Astrocyte of the hippocampus (primary cell): ENCODE measurements around the gene MYO10.
"Not testable (repeated sequence)": the region's sequence is repeated elsewhere in the genome, so short reads cannot be mapped to it uniquely, and the experiment has no call there.

Experiments
- DNase-seq: peaks from one replicate; pipeline ENCODE4 v3.0.0; 2011; ENCODE audit warnings: low read depth, low spot score

Gene MYO10

DNA sequence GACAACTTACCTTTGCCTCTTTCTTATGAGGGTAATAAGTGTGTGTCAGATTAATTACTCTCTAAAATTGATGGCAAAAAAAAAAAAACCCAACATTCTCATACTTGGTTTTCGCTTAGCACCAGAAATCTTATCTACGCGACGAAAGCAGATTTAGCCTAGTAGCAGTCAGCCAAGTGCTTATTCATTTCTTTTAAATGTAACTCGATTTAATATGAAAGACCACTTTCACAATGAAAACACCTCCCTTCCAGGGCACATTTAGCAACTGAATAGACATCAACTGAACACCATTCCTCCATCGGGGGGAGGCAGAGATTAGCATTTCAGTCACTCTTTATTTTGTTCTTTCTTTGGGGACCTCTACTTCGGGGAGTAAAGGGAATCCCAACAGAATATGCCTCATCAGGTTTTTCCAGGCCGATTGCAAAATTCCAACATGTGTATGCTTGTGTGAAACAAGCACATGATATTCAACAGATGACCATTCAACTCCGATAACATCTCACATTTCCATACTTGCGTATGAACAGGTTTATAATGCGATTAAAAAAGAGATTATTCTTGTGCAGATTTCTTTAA is 195.2 kb downstream of the MYO10 start:
- no peak for DNase-seq

DNA sequence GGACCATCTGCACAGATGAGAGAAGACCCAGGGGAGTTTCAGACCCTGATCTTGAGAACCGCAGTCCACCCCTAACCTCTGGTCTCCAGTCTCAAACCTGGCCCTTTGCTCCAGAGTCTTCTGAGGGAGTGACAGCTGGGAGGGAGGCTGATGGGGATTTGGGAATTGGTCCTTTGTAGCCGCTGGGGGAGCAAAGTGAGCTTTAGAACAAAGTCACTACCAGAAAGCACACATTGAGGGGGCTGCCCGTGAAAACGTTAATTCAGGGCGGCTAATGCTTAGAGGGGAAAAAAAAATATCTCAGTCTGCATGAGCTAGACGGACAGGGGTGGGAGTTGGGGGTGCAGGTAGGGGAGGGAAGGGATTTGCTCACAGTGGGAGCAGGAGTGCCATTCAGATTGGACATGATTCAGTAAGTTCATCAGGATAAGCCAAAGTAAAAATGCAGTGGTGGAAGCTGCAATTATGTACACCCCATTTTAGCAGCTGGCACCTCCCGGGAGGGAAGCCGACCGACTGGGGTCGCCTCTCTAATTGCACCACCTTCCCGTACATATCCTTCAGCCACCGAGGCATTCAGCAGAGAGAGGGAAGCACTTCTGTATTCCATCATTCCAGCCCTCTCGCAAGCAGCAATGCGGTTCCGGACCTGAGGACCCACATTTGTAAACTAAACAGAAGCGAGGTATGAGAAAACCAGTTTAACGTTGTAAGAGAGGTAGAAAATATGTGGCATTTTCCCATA is 195.8 kb downstream of the MYO10 start:
- DNase-seq: peak; percentile 39

DNA sequence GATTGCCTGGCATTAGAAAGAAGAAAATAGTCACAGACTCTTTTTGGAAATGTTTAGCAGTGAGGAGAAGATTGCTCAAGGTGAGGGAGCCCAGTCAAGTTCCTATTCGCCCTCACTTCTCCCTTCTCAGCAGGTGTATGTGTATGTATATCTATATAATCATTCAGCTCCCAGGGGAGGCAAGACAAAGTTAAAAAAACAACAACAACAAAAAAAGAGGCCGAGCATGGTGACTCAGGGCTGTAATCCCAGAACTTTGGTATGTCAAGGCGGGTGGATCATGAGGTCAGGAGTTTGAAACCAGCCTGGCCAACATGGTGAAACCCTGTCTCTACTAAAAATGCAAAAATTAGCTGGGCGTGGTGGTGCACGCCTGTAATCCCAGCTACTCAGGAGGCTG is 197.7 kb downstream of the MYO10 start:
- not testable (repeated sequence) for DNase-seq

DNA sequence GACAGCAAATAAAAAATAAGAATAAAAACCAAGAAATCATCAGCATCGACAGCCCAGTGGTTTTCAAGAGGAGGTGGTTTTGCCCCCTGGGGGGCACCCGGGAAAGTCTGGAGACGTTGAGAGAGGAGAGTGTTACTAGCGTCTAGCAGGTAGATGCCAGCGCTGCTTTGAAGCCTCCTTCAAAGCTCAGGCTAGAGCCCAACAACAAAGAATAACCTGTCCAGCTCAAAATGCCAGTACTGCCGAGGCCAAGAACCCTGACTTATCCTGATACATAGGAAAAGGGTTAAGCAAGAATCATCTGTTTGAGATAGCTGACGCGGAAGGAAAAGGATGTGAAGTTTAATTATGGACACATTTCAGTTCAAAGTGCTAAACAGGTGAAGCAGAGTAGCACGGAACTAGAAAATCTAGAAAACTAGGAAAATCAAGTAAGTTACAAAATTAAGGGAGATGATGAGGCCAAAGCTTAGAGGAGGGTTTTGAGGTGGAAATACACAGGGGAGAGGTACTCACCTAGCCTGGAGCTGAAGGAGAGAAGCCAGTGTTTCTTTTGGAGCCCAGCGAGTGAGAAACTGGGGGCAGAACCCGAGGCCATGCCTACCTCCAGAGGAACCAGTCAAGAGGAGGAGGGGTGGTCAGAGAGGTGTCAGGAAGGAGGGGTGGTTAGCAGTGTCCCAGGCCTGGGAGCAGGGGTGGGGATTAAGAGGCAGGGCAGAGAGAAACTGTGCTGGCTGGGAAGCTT is 198.3 kb downstream of the MYO10 start:
- DNase-seq: no peak

DNA sequence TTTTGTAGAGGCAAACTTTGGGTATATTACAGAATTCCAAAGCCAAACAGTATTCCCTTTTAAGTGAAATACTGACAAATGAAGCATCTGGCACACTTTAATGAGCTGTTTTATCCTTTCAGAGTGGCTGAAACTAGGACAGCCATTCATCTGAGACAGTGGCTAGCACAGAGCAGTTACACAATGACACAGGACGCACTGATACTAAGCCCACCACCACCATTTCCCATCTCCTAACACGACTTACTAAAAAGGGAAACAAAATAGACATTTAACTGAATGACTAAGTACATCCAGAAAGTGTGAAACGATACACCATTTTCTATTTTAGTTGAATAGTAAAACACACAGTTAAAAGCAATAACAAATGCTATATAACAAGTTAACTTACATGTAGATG is 198.9 kb downstream of the MYO10 start:
- DNase-seq: no peak

DNA sequence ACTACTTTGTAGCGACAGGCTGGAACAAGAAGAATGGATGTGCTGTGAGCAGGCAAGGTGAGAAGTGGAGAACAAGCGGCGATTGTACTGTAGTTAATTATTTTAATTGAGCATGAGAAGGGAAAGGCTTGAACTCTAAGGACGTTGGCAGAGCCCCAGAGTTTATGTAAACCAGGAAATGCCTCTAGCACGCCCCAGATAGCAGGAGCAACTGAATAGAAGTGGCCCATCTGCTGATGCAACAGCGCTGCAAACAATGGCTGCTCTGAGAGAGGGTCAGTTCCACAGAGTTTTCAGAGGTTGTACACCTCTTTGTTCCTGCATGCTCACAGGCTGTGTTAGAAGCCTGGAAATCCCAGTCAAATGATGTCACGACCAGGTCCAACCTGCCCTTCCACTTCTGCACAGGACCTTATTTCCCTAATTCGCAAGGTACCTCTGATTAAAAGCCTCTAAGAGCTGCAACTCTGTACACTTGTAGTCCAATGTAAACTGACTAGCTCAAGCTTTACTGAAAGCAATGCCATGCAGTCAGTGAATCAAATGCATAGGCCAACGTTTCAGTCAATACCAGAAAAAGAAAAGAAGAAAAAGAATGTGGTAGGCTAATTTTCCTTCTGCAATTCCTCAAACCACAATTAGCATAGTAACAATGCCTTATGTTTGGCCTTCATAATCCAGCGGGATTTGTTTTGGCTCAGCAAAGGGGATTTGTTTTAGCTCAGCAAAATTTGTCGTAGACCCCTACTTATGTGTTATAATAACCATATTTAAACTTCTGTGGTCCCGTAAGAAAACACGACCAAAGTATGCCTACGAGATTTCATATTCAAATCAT is 199.7 kb downstream of the MYO10 start:
- DNase-seq: peak; percentile 68

DNA sequence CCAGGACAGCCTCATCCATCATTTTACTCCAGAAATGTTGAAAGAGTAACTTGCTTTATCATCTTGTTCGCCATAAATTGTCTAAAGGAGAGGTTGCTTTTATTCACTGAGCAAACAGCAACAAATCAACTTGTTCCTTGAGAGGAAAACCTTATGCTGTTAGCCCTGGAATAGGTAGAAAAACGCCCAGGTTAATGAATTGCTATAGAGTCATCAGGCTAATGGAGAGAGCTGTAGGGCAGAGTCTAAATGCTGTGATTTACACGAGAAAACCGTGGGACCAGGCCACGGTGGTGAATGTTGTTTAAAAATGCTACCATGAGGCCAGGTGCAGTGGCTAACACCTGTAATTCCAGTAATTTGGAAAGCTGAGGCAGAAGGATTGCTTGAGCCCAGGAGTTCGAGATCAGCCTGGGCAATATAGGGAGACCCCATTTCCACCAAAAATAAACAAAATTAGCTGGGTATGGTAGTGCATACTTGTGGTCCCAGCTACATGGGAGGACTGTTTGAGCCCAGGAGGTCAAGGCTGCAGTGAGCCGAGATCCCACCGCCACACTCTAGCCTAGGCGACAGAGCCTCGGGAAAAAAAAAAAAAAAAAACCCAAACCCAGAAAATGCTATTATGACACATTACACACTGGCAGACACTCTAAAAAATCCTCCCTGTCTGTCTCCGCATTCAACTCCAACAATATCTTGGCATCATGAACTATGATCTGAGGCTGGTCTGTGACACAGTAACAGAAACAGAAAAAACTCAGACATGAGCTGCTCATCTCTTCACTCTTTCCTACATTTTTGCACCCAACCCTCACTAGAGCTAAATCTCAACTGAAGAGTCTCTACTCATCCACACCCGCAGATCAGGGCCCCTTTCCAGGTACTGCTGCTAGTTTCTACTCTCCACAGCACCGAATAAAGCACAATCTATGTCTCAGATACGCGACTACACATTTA is 200.7 kb downstream of the MYO10 start:
- peak; percentile 20 for DNase-seq

DNA sequence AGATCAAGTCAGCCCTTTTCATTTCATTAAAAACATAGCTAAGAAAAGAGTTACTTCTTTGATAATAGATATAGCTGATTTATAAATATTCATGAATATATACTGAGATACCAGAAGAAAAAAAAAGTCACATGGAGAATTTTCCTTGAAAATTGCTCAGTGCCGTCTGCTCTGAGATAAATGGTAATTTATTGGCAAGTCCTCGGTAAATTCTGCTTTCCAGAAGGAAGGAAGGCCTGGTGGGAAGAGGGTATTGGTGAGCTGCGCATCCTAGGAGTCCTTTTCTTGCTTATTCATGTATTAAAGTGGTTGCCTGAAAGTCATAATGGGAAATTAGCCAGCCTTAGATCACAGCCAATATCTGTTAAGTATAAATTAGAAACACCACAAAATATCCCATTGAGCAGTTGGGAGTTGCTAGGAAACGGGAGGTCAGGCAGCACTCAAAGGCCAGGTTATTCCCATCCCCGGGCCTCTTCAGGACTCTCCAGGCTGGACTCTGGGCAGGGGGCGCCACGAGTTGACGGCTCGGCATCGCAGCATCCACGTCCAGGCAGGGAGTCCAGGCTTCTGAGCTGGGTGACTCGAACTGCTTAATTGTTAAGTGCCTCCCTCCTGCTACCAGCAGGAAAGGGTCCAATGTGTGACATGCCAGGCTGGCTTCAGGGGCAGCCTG is 202.6 kb downstream of the MYO10 start:
- no peak for DNase-seq

DNA sequence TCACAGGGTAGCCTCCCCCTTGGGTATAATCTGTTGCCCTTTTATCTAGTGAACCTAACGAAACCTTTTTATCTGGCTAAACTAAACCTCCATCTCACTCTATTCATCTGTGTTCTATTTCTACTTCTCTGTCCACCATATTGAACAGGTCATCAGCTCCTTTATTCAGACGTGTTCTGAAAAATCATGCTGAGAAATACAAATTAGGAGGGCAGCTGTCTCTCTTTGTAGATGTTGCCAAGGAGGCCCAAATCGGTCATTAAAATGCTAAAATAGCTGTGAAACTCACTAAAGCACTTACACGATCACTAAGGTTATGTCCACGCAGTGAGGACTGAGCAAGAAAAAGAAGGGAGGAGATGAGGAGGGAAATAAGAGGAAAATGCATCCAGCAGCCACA is 203.7 kb downstream of the MYO10 start:
- DNase-seq: no peak

DNA sequence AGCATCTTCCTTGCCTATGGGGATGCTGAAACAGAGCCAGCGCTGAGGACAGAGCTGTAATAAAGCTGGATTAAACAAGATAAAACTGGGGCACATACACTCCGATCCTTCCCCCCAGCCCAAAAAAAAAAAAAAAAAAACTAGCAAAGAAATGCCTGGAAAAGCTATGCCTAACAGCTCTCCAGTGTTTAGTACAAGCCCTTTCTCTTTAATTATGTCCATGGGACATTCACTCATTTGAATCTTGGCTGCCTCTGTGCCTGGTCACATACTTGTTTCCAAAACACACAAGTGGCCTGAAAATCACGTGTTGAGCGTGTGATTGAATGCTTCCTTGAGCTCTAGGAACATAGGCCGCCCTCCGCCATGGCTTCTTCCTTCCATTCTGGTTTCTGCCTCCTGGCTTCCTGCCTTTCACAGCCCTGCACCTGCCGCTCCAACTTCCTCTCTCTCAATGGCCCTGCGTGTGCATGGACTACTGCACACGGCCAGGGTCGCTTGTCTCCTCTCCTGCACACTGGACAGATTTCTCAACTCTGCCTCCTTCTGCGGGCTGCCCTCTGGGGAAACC is 208.2 kb downstream of the MYO10 start:
- DNase-seq: no peak

DNA sequence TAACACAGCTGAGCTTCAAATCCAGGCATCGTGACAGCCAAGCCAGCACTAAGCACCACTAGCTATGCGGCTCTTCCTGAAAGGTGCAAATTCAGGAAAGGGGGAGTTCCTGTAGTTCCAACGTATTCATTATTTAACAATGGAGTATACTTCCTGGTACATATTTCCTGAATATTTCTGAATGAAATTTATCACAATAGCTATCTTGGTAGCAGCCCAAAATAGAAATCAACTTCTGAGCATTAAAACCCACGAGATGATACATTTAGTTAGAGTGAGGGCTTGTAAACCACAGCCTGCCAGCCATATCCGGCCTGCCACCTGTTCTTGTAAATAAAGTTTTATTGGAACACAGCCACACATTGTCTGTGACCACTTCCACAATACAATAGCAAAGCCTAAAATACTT is 209.5 kb downstream of the MYO10 start:
- no peak for DNase-seq

DNA sequence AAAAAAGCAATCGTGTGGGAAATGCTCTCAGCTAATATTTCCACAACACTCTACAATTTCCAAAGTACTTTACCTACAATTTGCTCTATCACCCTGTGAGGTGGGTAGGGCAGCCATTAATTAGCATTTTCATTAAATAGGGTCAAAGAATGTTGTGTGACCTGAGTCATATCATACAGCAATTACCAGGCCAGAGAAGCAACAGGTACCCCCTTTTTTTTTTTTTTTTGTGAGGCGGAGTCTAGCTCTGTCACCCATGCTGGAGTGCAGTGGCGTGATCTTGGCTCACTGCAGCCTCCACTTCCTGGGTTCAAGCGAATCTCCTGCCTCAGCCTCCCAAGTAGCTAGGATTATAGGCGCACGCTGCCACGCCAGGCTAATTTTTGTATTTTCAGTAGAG is 210.5 kb downstream of the MYO10 start:
- no peak for DNase-seq

DNA sequence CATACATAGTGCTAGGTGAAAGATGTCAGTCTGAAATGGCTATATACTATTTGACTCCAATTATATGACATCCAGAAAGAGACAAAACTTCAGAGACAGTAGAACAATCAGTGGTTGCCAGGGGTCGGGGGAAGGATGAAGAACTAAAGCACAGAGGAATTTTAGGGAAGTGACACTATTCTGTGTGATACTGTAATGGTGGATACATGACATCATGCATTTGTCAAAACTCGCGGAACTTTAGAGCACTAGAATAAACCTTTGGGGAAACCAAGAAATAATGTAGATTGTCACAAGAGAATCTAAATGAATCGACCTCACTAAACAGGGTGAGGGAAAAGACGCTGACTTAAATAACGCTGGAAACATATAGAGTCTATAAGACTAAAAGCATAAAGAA is 212.3 kb downstream of the MYO10 start:
- DNase-seq: no peak

DNA sequence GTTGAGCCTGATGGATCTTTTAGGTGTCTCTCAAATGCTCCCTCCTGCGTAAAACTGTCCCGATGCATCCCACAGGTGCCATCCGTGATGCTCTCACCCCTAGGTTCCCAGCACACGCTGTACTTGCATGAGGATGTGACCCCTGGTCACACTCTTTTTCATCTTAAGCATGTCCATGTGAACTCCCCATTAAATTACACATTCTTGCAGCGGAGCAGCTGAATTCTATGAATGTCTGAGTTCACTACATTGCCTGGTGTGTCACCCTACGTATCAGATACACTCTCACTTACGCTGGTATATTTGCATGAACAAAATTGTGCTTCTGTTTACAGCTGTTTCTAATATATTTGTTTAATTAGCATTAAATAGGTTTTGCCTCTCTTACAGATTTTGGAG is 214.0 kb downstream of the MYO10 start:
- no peak for DNase-seq

DNA sequence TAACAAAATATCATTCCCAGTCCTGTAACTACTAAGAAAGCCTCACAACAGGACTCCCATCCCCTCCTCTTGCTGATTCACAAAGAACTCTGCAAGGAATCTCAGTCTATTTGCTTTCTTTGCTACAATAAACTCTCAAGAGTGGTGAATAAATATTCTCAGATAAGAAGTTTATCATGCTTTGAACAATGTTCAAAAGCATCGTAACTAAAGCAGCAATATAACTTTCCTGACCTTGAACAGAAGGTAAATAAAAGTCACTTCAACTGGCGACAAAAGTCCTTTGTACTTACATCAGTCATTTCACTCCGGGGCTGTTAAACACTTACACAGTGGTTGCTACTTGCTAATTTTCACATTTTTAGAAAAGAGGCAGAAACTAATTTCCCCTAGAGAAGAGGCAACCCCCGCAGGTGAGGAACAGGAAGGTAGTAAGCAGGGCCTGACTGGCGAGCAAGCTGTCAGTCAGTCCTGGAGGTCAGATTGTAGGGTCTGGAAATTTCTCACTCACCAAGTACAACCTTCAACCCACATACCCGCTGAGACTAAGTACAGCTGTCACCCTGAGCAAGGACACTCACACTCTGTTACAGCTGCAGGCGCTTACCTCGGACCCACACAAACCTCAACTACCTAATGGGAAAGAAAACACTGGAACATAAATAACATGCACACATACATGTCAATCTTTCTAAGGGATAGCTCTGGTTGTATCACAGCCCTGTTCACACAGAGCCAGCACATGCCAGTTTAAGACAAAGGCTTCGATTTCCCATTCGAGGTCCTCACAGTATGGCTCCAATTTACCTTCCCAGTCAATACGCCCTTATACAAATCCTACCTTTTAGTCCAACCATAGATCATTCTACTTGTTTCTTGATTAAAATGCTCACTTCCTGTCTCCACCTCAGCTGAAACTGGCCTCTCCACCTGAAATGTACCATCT is 214.7 kb downstream of the MYO10 start:
- DNase-seq: no peak

DNA sequence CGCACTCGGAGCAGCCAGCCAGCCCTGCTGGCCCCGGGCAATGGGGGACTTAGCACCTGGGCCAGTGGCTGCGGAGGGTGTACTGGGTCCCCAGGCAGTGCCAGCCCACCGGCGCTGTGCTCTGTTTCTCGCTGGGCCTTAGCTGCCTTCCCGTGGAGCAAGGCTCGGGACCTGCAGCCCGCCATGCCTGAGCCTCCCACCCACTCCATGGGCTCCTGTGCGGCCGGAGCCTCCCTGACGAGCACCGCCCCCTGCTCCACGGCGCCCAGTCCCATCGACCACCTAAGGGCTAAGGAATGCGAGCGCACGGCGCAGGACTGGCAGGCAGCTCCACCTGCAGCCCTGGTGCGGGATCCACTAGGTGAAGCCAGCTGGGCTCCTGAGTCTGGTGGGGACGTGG is 218.1 kb downstream of the MYO10 start:
- not testable (repeated sequence) for DNase-seq

DNA sequence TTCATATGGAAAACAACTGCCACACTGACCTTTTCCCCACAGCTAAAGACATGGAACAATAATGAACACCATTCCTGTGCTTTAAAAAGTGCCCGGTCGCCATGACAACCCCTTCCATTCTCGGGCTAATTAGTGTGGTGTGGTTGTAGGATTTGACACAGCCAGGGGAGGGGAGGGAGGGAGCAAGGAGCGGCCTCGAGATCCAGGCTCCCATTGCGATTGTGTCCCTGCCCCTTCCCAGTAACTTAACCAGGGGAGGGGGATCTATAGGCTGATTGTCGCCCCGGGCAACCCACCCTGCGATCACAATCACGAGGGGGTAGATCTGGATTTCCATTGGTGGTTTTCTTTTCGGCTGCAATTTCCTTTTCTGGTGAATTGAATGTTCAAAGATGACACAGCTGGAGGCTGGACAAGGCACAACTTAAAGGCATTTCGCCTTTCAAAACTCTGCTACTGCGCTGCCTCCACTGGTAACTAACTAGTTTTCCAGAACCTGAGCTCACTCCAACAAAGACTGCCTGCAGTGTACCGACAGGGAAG is 222.6 kb downstream of the MYO10 start:
- DNase-seq: peak; percentile 91

DNA sequence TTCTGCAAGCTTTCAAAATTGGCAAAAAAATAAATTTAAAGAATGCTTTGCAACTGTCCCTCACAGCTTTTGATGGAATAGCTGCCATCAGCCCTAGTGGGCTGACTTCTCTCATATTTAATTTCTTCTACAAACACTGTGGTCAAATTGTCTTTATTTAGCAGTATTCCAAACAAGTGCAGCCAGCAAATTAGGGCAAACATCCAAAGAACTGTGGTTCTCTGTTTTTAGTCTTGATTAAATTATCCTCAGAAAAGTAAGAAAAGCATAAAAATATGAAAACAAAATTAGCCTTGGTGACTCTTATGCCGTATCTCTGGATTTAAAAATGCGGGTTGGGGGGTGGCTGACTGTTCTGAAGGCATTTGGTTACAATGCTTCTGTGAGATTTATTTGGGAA is 223.5 kb downstream of the MYO10 start:
- DNase-seq: no peak

DNA sequence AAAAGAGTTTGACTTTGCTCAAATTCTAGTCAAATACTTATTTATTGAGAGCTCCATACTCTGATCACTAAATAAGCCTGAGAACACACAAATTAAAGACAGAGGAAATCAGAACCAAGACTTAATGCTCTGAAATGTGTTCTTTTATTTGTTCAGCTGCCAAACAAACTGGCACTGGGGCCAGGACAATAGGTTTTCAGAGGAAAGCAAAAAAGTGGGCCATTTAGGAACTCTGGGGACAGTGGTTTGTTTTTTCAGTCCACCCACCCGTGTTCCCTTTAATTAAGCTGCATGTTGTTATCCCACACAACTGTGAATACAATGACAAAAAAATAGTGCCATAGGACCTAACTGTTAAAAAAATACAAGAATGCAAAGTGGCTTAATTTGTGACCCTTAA is 223.9 kb downstream of the MYO10 start:
- DNase-seq: no peak
